ENCODE data around the gene DYNC1I1. TPM values are rescaled to one million over a fixed set of nuclear protein-coding genes. Genes with fewer than 3 reads are reported as not detected.

DYNC1I1 gene
- total and polyA plus RNA-seq, 2 experiments from 2014 or later, result 0.53 to 1.4 TPM

- H3K4me2 ChIP-seq (ENCODE audit: unreplicated experiment), result no peak overlapping the region
- 38 to 41% methylated on average over 11 of the region's 11 CpGs for WGBS, 2 experiments (ENCODE audit: low coverage in 1 of 2, low lambda C conversion rate in 2 of 2, missing lambda C conversion rate in 2 of 2)
- H3K36me3 ChIP-seq (ENCODE audit: low read depth), result no peaks in the 10 kb centered on the region
- no peak for TF ChIP-seq EZH2phosphoT487 (IDR thresholded peaks at IDR 0.05; ENCODE audit: insufficient read depth, low read depth)
- TF ChIP-seq EZH2 (IDR thresholded peaks at IDR 0.05; ENCODE audit: insufficient read depth, poor library complexity, severe bottlenecking), result no peak
- no peaks in the 10 kb centered on the region for H3K27me3 ChIP-seq (replicated peaks; ENCODE audit: insufficient read depth)
- no peaks in the 10 kb centered on the region for H3K9me3 ChIP-seq (ENCODE audit: low read depth)
- no peak overlapping the region for H3K4me3 ChIP-seq
- H3K9ac ChIP-seq, result no peak overlapping the region
- no peaks in the 10 kb centered on the region for H3K9me2 ChIP-seq (ENCODE audit: insufficient read depth)
- no peaks in the 10 kb centered on the region for H3F3A ChIP-seq (ENCODE audit: insufficient read depth)
- no peaks in the 10 kb centered on the region for H3K79me2 ChIP-seq (ENCODE audit: insufficient read depth)
- H2AFZ ChIP-seq, result no peak overlapping the region
- DNase-seq, result no peak
- in situ Hi-C loops (cut with MboI), result no loop called here
- H3K27ac ChIP-seq, result no peak overlapping the region
- no peaks in the 10 kb centered on the region for H4K20me1 ChIP-seq (ENCODE audit: insufficient read depth)
- no peaks in the 10 kb centered on the region for H3K4me1 ChIP-seq (ENCODE audit: insufficient read depth)
Observed at GRCh38 chr7:96034940-96035727, 262.8 kb downstream of the DYNC1I1 start.

GRCh38 chr7:96040250-96040772, 268.0 kb downstream of the DYNC1I1 start:
- Histone ChIP-seq H2AFZ (no peak overlapping the region), H3K79me2 (ENCODE audit: insufficient read depth) (no peaks in the 10 kb centered on the region), H3K4me3 (no peak overlapping the region), H3K27me3 (replicated peaks; ENCODE audit: insufficient read depth) (no peaks in the 10 kb centered on the region), H3K9me3 (ENCODE audit: low read depth) (no peaks in the 10 kb centered on the region), H3K9me2 (ENCODE audit: insufficient read depth) (no peaks in the 10 kb centered on the region), H3K27ac (no peak overlapping the region), H3K36me3 (ENCODE audit: low read depth) (no peaks in the 10 kb centered on the region), H3K4me1 (ENCODE audit: insufficient read depth) (no peaks in the 10 kb centered on the region), H3K4me2 (ENCODE audit: unreplicated experiment) (no peak overlapping the region), H3K9ac (no peak overlapping the region), H3F3A (ENCODE audit: insufficient read depth) (no peaks in the 10 kb centered on the region), H4K20me1 (ENCODE audit: insufficient read depth) (no peaks in the 10 kb centered on the region)
- 33 to 51% methylated on average over 3 of the region's 3 CpGs for WGBS, 2 experiments (ENCODE audit: low coverage in 1 of 2, low lambda C conversion rate in 2 of 2, missing lambda C conversion rate in 2 of 2)
- DNase-seq, result no peak
- TF ChIP-seq EZH2 (IDR thresholded peaks at IDR 0.05; ENCODE audit: insufficient read depth, poor library complexity, severe bottlenecking), result no peak
- TF ChIP-seq EZH2phosphoT487 (IDR thresholded peaks at IDR 0.05; ENCODE audit: insufficient read depth, low read depth), result no peak
- in situ Hi-C loops (cut with MboI), result no loop called here

GRCh38 chr7:96041171-96041570, 268.8 kb downstream of the DYNC1I1 start:
- no peak for DNase-seq
- Histone ChIP-seq H3K4me1 (ENCODE audit: insufficient read depth) (no peaks in the 10 kb centered on the region), H3K9me3 (ENCODE audit: low read depth) (no peaks in the 10 kb centered on the region), H4K20me1 (ENCODE audit: insufficient read depth) (no peaks in the 10 kb centered on the region), H3F3A (ENCODE audit: insufficient read depth) (no peaks in the 10 kb centered on the region), H3K79me2 (ENCODE audit: insufficient read depth) (no peaks in the 10 kb centered on the region), H3K36me3 (ENCODE audit: low read depth) (no peaks in the 10 kb centered on the region), H3K4me2 (ENCODE audit: unreplicated experiment) (no peak overlapping the region), H3K4me3 (no peak overlapping the region), H2AFZ (no peak overlapping the region), H3K9ac (no peak overlapping the region), H3K9me2 (ENCODE audit: insufficient read depth) (no peaks in the 10 kb centered on the region), H3K27me3 (replicated peaks; ENCODE audit: insufficient read depth) (no peaks in the 10 kb centered on the region), H3K27ac (no peak overlapping the region)
- TF ChIP-seq EZH2 (IDR thresholded peaks at IDR 0.05; ENCODE audit: insufficient read depth, poor library complexity, severe bottlenecking) (no peak), EZH2phosphoT487 (IDR thresholded peaks at IDR 0.05; ENCODE audit: insufficient read depth, low read depth) (no peak)
- 71 to 89% methylated on average over 1 of the region's 1 CpG for WGBS, 2 experiments (ENCODE audit: low coverage in 1 of 2, low lambda C conversion rate in 2 of 2, missing lambda C conversion rate in 2 of 2)
- in situ Hi-C loops (cut with MboI), result no loop called here

- no peak for DNase-seq
- Histone ChIP-seq H3K27me3 (replicated peaks; ENCODE audit: insufficient read depth) (no peaks in the 10 kb centered on the region), H3K9me2 (ENCODE audit: insufficient read depth) (no peaks in the 10 kb centered on the region), H3K4me2 (ENCODE audit: unreplicated experiment) (no peak overlapping the region), H2AFZ (no peak overlapping the region), H3K27ac (no peak overlapping the region), H4K20me1 (ENCODE audit: insufficient read depth) (no peaks in the 10 kb centered on the region), H3F3A (ENCODE audit: insufficient read depth) (no peaks in the 10 kb centered on the region), H3K36me3 (ENCODE audit: low read depth) (no peaks in the 10 kb centered on the region), H3K9me3 (ENCODE audit: low read depth) (no peaks in the 10 kb centered on the region), H3K79me2 (ENCODE audit: insufficient read depth) (no peaks in the 10 kb centered on the region), H3K4me1 (ENCODE audit: insufficient read depth) (no peaks in the 10 kb centered on the region), H3K4me3 (no peak overlapping the region), H3K9ac (no peak overlapping the region)
- no peak for TF ChIP-seq EZH2phosphoT487 (IDR thresholded peaks at IDR 0.05; ENCODE audit: insufficient read depth, low read depth)
- TF ChIP-seq EZH2 (IDR thresholded peaks at IDR 0.05; ENCODE audit: insufficient read depth, poor library complexity, severe bottlenecking), result no peak
- WGBS, 2 experiments (ENCODE audit: low coverage in 1 of 2, low lambda C conversion rate in 2 of 2, missing lambda C conversion rate in 2 of 2), result 61 to 66% methylated on average over 3 of the region's 3 CpGs
- in situ Hi-C loops (cut with MboI), result no loop called here
Observed at GRCh38 chr7:96045181-96045580, 272.8 kb downstream of the DYNC1I1 start.
